ENCODE results near the gene SYDE2. TPM values are rescaled to one million over a fixed set of nuclear protein-coding genes. Genes with fewer than 3 reads are reported as not detected.

SYDE2 gene
- total and polyA plus RNA-seq, 2 donors (not counting 1 experiment from before 2014, with no cell fraction given): 3.6 to 7.4 TPM

DNA sequence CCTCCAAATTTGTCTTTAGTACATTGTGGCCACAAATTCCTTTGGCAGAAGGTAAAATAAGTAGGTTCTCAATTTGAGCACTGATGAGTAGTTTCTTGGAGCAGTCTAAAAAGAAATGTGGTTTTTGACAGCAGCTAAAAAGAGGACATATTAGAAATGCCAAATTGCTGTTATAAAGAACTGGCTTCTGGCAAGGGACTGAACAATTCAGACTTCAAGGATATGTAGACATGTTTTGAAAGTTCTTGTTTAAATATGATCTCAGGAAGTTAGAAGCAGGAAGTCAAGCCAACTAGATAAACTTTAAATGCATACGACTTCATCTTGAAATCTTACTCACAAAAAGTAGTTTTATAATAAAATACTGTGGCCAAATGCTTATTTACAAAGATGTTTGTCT lies 39.8 kb upstream of the SYDE2 start:
- H3K9ac ChIP-seq (ENCODE audit: insufficient read depth, low read length): no peak overlapping the region
- no peak overlapping the region for H3K4me3 ChIP-seq (replicated peaks in 1 of 4; ENCODE audit: control extremely low read depth in 1 of 4, insufficient read depth in 1 of 4, low read depth in 3 of 4, low read length in 4 of 4)
- no peaks in the 10 kb centered on the region for H3K79me2 ChIP-seq (ENCODE audit: control insufficient read depth, insufficient read depth, low read length)
- no peaks in the 10 kb centered on the region for H3K4me1 ChIP-seq (ENCODE audit: control insufficient read depth, extremely low read depth, insufficient read depth, low read length)
- no peaks in the 10 kb centered on the region for H3K36me3 ChIP-seq (ENCODE audit: control insufficient read depth, insufficient read depth, low read length)
- peak overlapping the region; percentile 20 for H2AFZ ChIP-seq (ENCODE audit: low read length)
- peak in 1 of 2 donors; percentile 17 for DNase-seq (ENCODE audit: low read depth in 2 of 2)
- no peaks in the 10 kb centered on the region for H4K20me1 ChIP-seq (ENCODE audit: control insufficient read depth, extremely low read depth, insufficient read depth, low read length)
- H3K4me2 ChIP-seq (ENCODE audit: extremely low read depth, insufficient read depth, low read length): no peak overlapping the region
- TF ChIP-seq EZH2 (IDR thresholded peaks at IDR 0.05; ENCODE audit: low read length, missing control alignments): no peak
- TF ChIP-seq, protein P1, sequence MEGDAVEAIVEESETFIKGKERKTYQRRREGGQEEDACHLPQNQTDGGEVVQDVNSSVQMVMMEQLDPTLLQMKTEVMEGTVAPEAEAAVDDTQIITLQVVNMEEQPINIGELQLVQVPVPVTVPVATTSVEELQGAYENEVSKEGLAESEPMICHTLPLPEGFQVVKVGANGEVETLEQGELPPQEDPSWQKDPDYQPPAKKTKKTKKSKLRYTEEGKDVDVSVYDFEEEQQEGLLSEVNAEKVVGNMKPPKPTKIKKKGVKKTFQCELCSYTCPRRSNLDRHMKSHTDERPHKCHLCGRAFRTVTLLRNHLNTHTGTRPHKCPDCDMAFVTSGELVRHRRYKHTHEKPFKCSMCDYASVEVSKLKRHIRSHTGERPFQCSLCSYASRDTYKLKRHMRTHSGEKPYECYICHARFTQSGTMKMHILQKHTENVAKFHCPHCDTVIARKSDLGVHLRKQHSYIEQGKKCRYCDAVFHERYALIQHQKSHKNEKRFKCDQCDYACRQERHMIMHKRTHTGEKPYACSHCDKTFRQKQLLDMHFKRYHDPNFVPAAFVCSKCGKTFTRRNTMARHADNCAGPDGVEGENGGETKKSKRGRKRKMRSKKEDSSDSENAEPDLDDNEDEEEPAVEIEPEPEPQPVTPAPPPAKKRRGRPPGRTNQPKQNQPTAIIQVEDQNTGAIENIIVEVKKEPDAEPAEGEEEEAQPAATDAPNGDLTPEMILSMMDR (conservative IDR thresholded peaks at IDR 0.05 in 1 of 2, IDR thresholded peaks at IDR 0.05 in 1 of 2; ENCODE audit: low read depth in 1 of 2, low read length in 2 of 2): no peak
- H3K27me3 ChIP-seq (ENCODE audit: control insufficient read depth, insufficient read depth, low read length): peaks cover 3% of the 10 kb centered on the region
- H3K9me3 ChIP-seq (ENCODE audit: control insufficient read depth, insufficient read depth, low read depth, low read length): no peaks in the 10 kb centered on the region
- no peak overlapping the region for H3K27ac ChIP-seq (ENCODE audit: insufficient read depth, low read length)

DNA sequence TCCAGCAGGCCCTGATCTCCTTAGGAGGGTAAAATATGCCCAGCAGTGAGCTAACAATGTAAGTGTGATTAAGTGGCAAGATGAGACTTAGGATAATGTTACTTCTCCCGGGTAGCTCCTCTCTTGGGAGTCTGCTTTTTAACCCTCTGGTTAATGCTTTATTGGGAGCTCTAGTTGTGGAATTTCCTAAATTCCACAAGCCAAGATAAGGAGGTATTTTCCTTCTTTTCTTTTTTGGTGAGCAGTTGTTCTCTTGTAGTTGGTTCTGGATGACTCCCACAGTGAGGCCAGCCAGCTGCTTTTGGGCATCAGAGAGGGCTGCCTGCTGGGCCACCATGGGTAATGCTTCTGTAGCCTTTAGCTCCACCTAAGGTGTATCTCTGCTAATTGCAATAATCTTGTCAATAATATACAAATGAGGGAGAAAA lies 39.4 kb upstream of the SYDE2 start:
- H3K4me2 ChIP-seq (ENCODE audit: extremely low read depth, insufficient read depth, low read length): no peak overlapping the region
- TF ChIP-seq, protein P1 (conservative IDR thresholded peaks at IDR 0.05 in 1 of 2, IDR thresholded peaks at IDR 0.05 in 1 of 2; ENCODE audit: low read depth in 1 of 2, low read length in 2 of 2): no peak
- no peak for TF ChIP-seq EZH2 (IDR thresholded peaks at IDR 0.05; ENCODE audit: low read length, missing control alignments)
- H3K4me1 ChIP-seq (ENCODE audit: control insufficient read depth, extremely low read depth, insufficient read depth, low read length): no peaks in the 10 kb centered on the region
- DNase-seq (ENCODE audit: low read depth in 2 of 2): peak; percentile 35 to 44
- H3K4me3 ChIP-seq (replicated peaks in 1 of 4; ENCODE audit: control extremely low read depth in 1 of 4, insufficient read depth in 1 of 4, low read depth in 3 of 4, low read length in 4 of 4): no peak overlapping the region
- no peaks in the 10 kb centered on the region for H3K79me2 ChIP-seq (ENCODE audit: control insufficient read depth, insufficient read depth, low read length)
- no peak overlapping the region for H2AFZ ChIP-seq (ENCODE audit: low read length)
- peaks cover 3% of the 10 kb centered on the region for H3K27me3 ChIP-seq (ENCODE audit: control insufficient read depth, insufficient read depth, low read length)
- no peaks in the 10 kb centered on the region for H3K36me3 ChIP-seq (ENCODE audit: control insufficient read depth, insufficient read depth, low read length)
- H4K20me1 ChIP-seq (ENCODE audit: control insufficient read depth, extremely low read depth, insufficient read depth, low read length): no peaks in the 10 kb centered on the region
- no peak overlapping the region for H3K9ac ChIP-seq (ENCODE audit: insufficient read depth, low read length)
- H3K27ac ChIP-seq (ENCODE audit: insufficient read depth, low read length): no peak overlapping the region
- no peaks in the 10 kb centered on the region for H3K9me3 ChIP-seq (ENCODE audit: control insufficient read depth, insufficient read depth, low read depth, low read length)

DNA sequence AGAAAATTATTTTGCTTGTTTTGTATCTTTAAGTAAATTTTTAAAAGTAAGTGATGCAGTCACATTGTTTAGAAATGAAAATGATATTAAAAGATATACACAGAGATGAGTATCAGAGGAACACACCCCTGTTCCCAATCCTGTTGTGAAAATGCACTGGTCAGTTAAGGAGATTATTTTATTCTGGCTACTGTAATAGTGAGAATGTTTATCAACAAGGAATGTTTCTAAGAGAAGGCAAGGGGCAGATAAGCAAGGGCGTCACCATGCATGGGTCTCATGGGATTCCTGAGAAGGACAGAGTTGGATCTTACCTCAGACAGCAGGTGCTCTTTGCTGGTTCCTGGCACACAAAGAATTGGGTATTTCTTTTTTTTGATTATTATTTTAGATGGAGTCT lies 36.8 kb upstream of the SYDE2 start:
- Histone ChIP-seq H2AFZ (ENCODE audit: low read length) (no peak overlapping the region), H3K9ac (ENCODE audit: insufficient read depth, low read length) (no peak overlapping the region), H3K4me1 (ENCODE audit: control insufficient read depth, extremely low read depth, insufficient read depth, low read length) (no peaks in the 10 kb centered on the region), H3K4me3 (replicated peaks in 1 of 4; ENCODE audit: control extremely low read depth in 1 of 4, insufficient read depth in 1 of 4, low read depth in 3 of 4, low read length in 4 of 4) (no peak overlapping the region), H3K36me3 (ENCODE audit: control insufficient read depth, insufficient read depth, low read length) (no peaks in the 10 kb centered on the region), H3K27ac (ENCODE audit: insufficient read depth, low read length) (no peak overlapping the region), H3K79me2 (ENCODE audit: control insufficient read depth, insufficient read depth, low read length) (no peaks in the 10 kb centered on the region), H3K9me3 (ENCODE audit: control insufficient read depth, insufficient read depth, low read depth, low read length) (no peaks in the 10 kb centered on the region), H3K4me2 (ENCODE audit: extremely low read depth, insufficient read depth, low read length) (no peak overlapping the region), H3K27me3 (ENCODE audit: control insufficient read depth, insufficient read depth, low read length) (peaks cover 3% of the 10 kb centered on the region), H4K20me1 (ENCODE audit: control insufficient read depth, extremely low read depth, insufficient read depth, low read length) (no peaks in the 10 kb centered on the region)
- no peak for TF ChIP-seq EZH2 (IDR thresholded peaks at IDR 0.05; ENCODE audit: low read length, missing control alignments)
- TF ChIP-seq, protein P1 (conservative IDR thresholded peaks at IDR 0.05 in 1 of 2, IDR thresholded peaks at IDR 0.05 in 1 of 2; ENCODE audit: low read depth in 1 of 2, low read length in 2 of 2): no peak
- DNase-seq (ENCODE audit: low read depth in 2 of 2): no peak

All from fibroblast of lung (primary cell).